ENCODE results near the gene SLC44A5. TPM values are rescaled to one million over a fixed set of nuclear protein-coding genes. Genes with fewer than 3 reads are reported as not detected.

SLC44A5 gene
- total and polyA plus RNA-seq, 2 donors (not counting 1 experiment from before 2014, with no cell fraction given) = 2.8 to 4.2 TPM

DNA sequence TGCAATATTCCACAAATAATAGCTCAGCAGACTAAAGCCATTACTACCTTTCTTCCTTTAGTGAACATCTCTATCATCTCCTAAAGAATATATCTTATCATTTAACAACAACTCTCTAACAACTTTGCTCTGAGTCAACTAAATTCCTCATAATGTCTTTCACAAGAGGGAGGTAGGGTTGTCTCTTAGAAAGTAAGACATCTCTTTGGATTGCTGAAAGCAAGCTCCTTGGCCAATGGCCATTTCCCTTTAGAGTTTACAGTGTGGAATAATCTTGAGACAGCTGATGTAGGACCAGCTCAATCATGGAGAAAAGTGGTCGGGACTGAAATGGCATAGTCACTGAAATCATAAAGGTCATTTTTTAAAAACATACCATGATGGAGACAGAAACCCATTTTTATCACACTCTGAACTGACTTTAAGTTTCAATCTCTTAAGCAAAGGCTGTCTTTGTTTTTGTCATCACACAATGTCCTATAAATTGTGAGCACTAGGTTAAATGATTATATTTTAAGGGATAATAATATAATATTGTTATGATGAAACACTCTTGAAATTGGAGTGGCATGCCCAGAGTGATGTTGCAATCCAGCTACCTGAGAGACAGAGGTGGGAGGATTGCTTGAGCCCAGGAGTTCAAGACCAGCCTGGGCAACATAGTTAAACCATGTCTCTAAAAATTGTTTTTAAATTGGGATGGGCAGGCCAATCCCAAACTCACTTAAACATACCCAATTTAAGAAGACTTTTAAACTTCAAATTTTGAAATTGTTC is 91.1 kb downstream of the SLC44A5 start:
- no peak overlapping the region for H3K27ac ChIP-seq (ENCODE audit: low read length in 2 of 2)
- no peak overlapping the region for H3K4me2 ChIP-seq (replicated peaks; ENCODE audit: low read depth, low read length, poor library complexity, severe bottlenecking)
- ATAC-seq (ENCODE audit: low read depth) (no peak), DNase-seq (no peak)
- H3K27me3 ChIP-seq (replicated peaks in 1 of 4; ENCODE audit: control extremely low read depth in 1 of 4, control insufficient read depth in 3 of 4, insufficient read depth in 4 of 4, low read length in 3 of 4) = no peaks in the 10 kb centered on the region
- Mint-ChIP-seq H3K27ac (no peak overlapping the region), H3K9me3 (ENCODE audit: insufficient read depth) (no peaks in the 10 kb centered on the region), H3K27me3 (peaks cover 16% of the 10 kb centered on the region), H3K4me3 (no peak overlapping the region), H3K4me1 (no peaks in the 10 kb centered on the region)
- intact Hi-C loops (cut with micrococcal nuclease) = no loop called here
- ChIA-PET CTCF (no interaction called here), POLR2A (no interaction called here)
- no peaks in the 10 kb centered on the region for H3K36me3 ChIP-seq (replicated peaks in 1 of 2; ENCODE audit: control extremely low read depth in 1 of 2, control insufficient read depth in 1 of 2, extremely low read depth in 1 of 2, insufficient read depth in 2 of 2, low read length in 1 of 2)
- no peaks in the 10 kb centered on the region for H3K79me2 ChIP-seq (ENCODE audit: control insufficient read depth, insufficient read depth, low read length)
- no peak overlapping the region for H3K4me3 ChIP-seq (ENCODE audit: control extremely low read depth in 1 of 5, extremely low read depth in 1 of 5, insufficient read depth in 1 of 5, low read depth in 2 of 5, low read length in 4 of 5)
- TF ChIP-seq EZH2 (IDR thresholded peaks at IDR 0.05; ENCODE audit: borderline replicate concordance, insufficient read depth, low read depth, low read length, poor library complexity, severe bottlenecking) = no peak
- TF ChIP-seq, protein P1, sequence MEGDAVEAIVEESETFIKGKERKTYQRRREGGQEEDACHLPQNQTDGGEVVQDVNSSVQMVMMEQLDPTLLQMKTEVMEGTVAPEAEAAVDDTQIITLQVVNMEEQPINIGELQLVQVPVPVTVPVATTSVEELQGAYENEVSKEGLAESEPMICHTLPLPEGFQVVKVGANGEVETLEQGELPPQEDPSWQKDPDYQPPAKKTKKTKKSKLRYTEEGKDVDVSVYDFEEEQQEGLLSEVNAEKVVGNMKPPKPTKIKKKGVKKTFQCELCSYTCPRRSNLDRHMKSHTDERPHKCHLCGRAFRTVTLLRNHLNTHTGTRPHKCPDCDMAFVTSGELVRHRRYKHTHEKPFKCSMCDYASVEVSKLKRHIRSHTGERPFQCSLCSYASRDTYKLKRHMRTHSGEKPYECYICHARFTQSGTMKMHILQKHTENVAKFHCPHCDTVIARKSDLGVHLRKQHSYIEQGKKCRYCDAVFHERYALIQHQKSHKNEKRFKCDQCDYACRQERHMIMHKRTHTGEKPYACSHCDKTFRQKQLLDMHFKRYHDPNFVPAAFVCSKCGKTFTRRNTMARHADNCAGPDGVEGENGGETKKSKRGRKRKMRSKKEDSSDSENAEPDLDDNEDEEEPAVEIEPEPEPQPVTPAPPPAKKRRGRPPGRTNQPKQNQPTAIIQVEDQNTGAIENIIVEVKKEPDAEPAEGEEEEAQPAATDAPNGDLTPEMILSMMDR (IDR thresholded peaks at IDR 0.05) = no peak
- H3K9me3 ChIP-seq (ENCODE audit: control extremely low read depth in 1 of 3, control insufficient read depth in 2 of 3, insufficient read depth in 1 of 3, low read length in 2 of 3) = no peaks in the 10 kb centered on the region
- H3K9ac ChIP-seq (ENCODE audit: low read length) = no peak overlapping the region
- no peaks in the 10 kb centered on the region for H4K20me1 ChIP-seq (ENCODE audit: control insufficient read depth, insufficient read depth, low read length, poor library complexity, severe bottlenecking)
- H3K4me1 ChIP-seq (ENCODE audit: control insufficient read depth in 2 of 2, insufficient read depth in 2 of 2, low read length in 2 of 2) = no peaks in the 10 kb centered on the region
- no CpG with 5 or more reads among the region's 1 CpG for WGBS (ENCODE audit: insufficient coverage)
- H2AFZ ChIP-seq (ENCODE audit: insufficient read depth, low read depth, low read length, poor library complexity, severe bottlenecking) = no peak overlapping the region

DNA sequence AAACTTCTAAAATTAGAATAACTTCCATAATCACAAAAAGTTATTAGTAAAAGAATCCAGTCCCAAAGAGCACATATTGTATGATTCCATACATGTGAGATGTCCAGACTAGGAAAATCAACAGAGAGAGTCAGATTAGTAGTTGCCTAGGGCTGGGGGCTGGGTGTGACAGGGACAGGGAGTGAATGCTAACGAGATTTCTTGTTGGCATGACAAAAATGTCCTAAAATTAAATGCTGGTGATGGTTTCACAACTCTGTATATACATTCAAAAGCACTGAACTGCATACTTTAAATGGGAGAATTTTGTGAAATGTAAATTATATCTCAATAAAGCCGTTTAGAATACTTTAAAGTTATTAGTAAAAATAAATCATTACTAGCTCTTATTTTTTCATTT is 92.2 kb downstream of the SLC44A5 start:
- Histone ChIP-seq H3K79me2 (ENCODE audit: control insufficient read depth, insufficient read depth, low read length) (no peaks in the 10 kb centered on the region), H3K9ac (ENCODE audit: low read length) (no peak overlapping the region), H3K27me3 (replicated peaks in 1 of 4; ENCODE audit: control extremely low read depth in 1 of 4, control insufficient read depth in 3 of 4, insufficient read depth in 4 of 4, low read length in 3 of 4) (no peaks in the 10 kb centered on the region), H3K27ac (ENCODE audit: low read length in 2 of 2) (no peak overlapping the region), H4K20me1 (ENCODE audit: control insufficient read depth, insufficient read depth, low read length, poor library complexity, severe bottlenecking) (no peaks in the 10 kb centered on the region), H3K36me3 (replicated peaks in 1 of 2; ENCODE audit: control extremely low read depth in 1 of 2, control insufficient read depth in 1 of 2, extremely low read depth in 1 of 2, insufficient read depth in 2 of 2, low read length in 1 of 2) (no peaks in the 10 kb centered on the region), H3K4me3 (ENCODE audit: control extremely low read depth in 1 of 5, extremely low read depth in 1 of 5, insufficient read depth in 1 of 5, low read depth in 2 of 5, low read length in 4 of 5) (no peak overlapping the region), H3K4me1 (ENCODE audit: control insufficient read depth in 2 of 2, insufficient read depth in 2 of 2, low read length in 2 of 2) (no peaks in the 10 kb centered on the region), H3K4me2 (replicated peaks; ENCODE audit: low read depth, low read length, poor library complexity, severe bottlenecking) (no peak overlapping the region), H2AFZ (ENCODE audit: insufficient read depth, low read depth, low read length, poor library complexity, severe bottlenecking) (no peak overlapping the region), H3K9me3 (ENCODE audit: control extremely low read depth in 1 of 3, control insufficient read depth in 2 of 3, insufficient read depth in 1 of 3, low read length in 2 of 3) (no peaks in the 10 kb centered on the region)
- no peaks in the 10 kb centered on the region for H3K4me1 Mint-ChIP-seq
- H3K27ac Mint-ChIP-seq = no peak overlapping the region
- DNase-seq (no peak), ATAC-seq (ENCODE audit: low read depth) (no peak)
- H3K4me3 Mint-ChIP-seq = no peak overlapping the region
- H3K27me3 Mint-ChIP-seq = peaks cover 16% of the 10 kb centered on the region
- ChIA-PET POLR2A (no interaction called here), CTCF (no interaction called here)
- WGBS (ENCODE audit: insufficient coverage) = no CpG with 5 or more reads among the region's 2 CpGs
- intact Hi-C loops (cut with micrococcal nuclease) = no loop called here
- no peaks in the 10 kb centered on the region for H3K9me3 Mint-ChIP-seq (ENCODE audit: insufficient read depth)
- TF ChIP-seq, protein P1 (IDR thresholded peaks at IDR 0.05) = no peak
- no peak for TF ChIP-seq EZH2 (IDR thresholded peaks at IDR 0.05; ENCODE audit: borderline replicate concordance, insufficient read depth, low read depth, low read length, poor library complexity, severe bottlenecking)
